ENCODE data around the gene STK32B.

GRCh38 chr4:5114950-5115349 lies 63.7 kb downstream of the STK32B start:
- TF ChIP-seq POLR2A (IDR thresholded peaks at IDR 0.05): no peak
- TF ChIP-seq CTCF (IDR thresholded peaks at IDR 0.05): no peak
